Natural killer cell (primary cell): Measurements from ENCODE around the gene TWF1. TPM values are rescaled to one million over a fixed set of nuclear protein-coding genes. Genes with fewer than 3 reads are reported as not detected.

Source experiments
- ATAC-seq, 3 donors: fragments of 150-1000 bp in 2 of 3; fragments of 200-7000 bp in 1 of 3; cut with Tn5 transposase; 1 replicate in 1 of 3; 2 replicates in 2 of 3; pipeline ENCODE4 v1.10.0; 2021; ENCODE audit warnings: mild to moderate bottlenecking in 2 of 3, moderate library complexity in 2 of 3
- DNase-seq, 2 donors: peaks; one replicate each; pipeline versions ENCODE4 v3.0.0 to v3.0.0-alpha.2; 2013 to 2021; ENCODE audit warnings: mixed read lengths in 1 of 2
- H3K27ac ChIP-seq: one replicate; pipeline ENCODE4 v1.5.1; 2013; ENCODE audit warnings: mild to moderate bottlenecking, low read length
- H3K27me3 ChIP-seq: one replicate; pipeline ENCODE4 v1.6.1; 2013; ENCODE audit warnings: low read length; ENCODE audit not compliant: control insufficient read depth, insufficient read depth
- H3K36me3 ChIP-seq: one replicate; pipeline ENCODE4 v1.6.1; 2013; ENCODE audit warnings: low read length; ENCODE audit not compliant: control insufficient read depth, insufficient read depth
- H3K4me1 ChIP-seq: one replicate; pipeline ENCODE4 v1.6.1; 2013; ENCODE audit warnings: low read length; ENCODE audit not compliant: control insufficient read depth, insufficient read depth
- H3K4me3 ChIP-seq: one replicate; pipeline ENCODE4 v1.5.1; 2013; ENCODE audit warnings: low read length
- H3K9me3 ChIP-seq: one replicate; pipeline ENCODE4 v1.6.1; 2013; ENCODE audit warnings: low read length; ENCODE audit not compliant: control insufficient read depth, insufficient read depth
- H3K27ac Mint-ChIP-seq, 2 donors: one replicate each; pipeline ENCODE4 v1.8.0; 2022; ENCODE audit warnings: mild to moderate bottlenecking in 2 of 2, mixed read lengths in 2 of 2, moderate library complexity in 1 of 2
- H3K27me3 Mint-ChIP-seq, 2 donors: one replicate each; pipeline ENCODE4 v1.8.0; 2022; ENCODE audit warnings: low read depth in 2 of 2, mixed read lengths in 2 of 2
- H3K36me3 Mint-ChIP-seq: one replicate; pipeline ENCODE4 v1.8.0; 2022; ENCODE audit warnings: mixed read lengths
- H3K4me1 Mint-ChIP-seq, 2 donors: one replicate each; pipeline ENCODE4 v1.8.0; 2022; ENCODE audit warnings: mixed read lengths in 2 of 2
- H3K4me3 Mint-ChIP-seq: one replicate; pipeline ENCODE4 v1.8.0; 2022; ENCODE audit warnings: mild to moderate bottlenecking, moderate library complexity, mixed read lengths
- H3K9me3 Mint-ChIP-seq, 2 donors: one replicate each; pipeline ENCODE4 v1.8.0; 2022; ENCODE audit warnings: mixed read lengths in 2 of 2
- WGBS: methylation state at CpG from one replicate; pipeline ENCODE4 v1.1.7; 2013; ENCODE audit warnings: missing lambda C conversion rate; ENCODE audit not compliant: insufficient coverage; 5-methylcytosine and 5-hydroxymethylcytosine counted together
- intact Hi-C: fragments of 100-400 bp; cut with micrococcal nuclease; formaldehyde crosslinking; loops from one replicate; pipeline ENCODE4 v1.14.2; 2022
- total RNA-seq, 4 donors: library from RNA; stranded (reverse); fragments of 120-200 nt in 1 of 4; gene quantifications; one replicate each; pipeline versions ENCODE4 v1.2.3 to v1.2.4, GENCODE V29; 2013 to 2022
- TF ChIP-seq, protein P1 (sequence below): fragments of 200-600 bp; IDR thresholded peaks from one replicate; pipeline ENCODE4 v1.8.0; 2022; ENCODE audit warnings: antibody characterized with exemption

TWF1 gene
- total RNA-seq, 3 donors from 2014 or later (not counting 1 experiment from before 2014, with no cell fraction given), result 68.0 to 75.5 (median 68.1) TPM

DNA sequence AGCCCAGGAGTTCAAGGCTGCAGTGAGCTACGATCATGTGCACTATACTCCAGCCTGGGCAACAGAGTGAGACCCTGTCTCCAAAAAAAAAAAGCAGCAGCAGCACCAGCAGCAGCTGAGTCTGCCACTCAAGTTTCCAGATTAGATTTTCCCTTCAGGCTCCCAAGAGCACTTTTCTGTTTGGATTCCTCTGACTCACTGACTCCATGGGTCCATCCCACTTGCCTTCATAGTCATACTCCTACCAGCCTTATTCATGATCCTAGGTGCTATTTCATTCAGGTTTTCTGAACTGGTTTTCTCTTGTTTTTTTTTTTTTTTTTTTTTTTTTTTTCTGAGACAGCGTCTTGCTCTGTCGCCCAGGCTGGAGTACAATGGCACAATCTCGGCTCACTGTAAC, 6.8 kb upstream of the TWF1 start:
- Mint-ChIP-seq H3K9me3 (no peaks in the 10 kb centered on the region), H3K27me3 (peaks cover 15 to 32% of the 10 kb centered on the region in 2 donors), H3K4me3 (no peak overlapping the region), H3K36me3 (no peaks in the 10 kb centered on the region), H3K27ac (no peak overlapping the region), H3K4me1 (no peaks in the 10 kb centered on the region)
- intact Hi-C loops, result no loop called here
- H3K9me3 ChIP-seq, result no peaks in the 10 kb centered on the region
- H3K27me3 ChIP-seq, result peaks cover 2% of the 10 kb centered on the region
- DNase-seq (no peak), ATAC-seq (no peak)
- H3K27ac ChIP-seq, result no peak overlapping the region
- H3K4me3 ChIP-seq, result no peak overlapping the region
- TF ChIP-seq, protein P1, sequence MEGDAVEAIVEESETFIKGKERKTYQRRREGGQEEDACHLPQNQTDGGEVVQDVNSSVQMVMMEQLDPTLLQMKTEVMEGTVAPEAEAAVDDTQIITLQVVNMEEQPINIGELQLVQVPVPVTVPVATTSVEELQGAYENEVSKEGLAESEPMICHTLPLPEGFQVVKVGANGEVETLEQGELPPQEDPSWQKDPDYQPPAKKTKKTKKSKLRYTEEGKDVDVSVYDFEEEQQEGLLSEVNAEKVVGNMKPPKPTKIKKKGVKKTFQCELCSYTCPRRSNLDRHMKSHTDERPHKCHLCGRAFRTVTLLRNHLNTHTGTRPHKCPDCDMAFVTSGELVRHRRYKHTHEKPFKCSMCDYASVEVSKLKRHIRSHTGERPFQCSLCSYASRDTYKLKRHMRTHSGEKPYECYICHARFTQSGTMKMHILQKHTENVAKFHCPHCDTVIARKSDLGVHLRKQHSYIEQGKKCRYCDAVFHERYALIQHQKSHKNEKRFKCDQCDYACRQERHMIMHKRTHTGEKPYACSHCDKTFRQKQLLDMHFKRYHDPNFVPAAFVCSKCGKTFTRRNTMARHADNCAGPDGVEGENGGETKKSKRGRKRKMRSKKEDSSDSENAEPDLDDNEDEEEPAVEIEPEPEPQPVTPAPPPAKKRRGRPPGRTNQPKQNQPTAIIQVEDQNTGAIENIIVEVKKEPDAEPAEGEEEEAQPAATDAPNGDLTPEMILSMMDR, result no peak
- 89% methylated on average over 4 of the region's 4 CpGs for WGBS
- H3K4me1 ChIP-seq, result no peaks in the 10 kb centered on the region
- no peaks in the 10 kb centered on the region for H3K36me3 ChIP-seq

DNA sequence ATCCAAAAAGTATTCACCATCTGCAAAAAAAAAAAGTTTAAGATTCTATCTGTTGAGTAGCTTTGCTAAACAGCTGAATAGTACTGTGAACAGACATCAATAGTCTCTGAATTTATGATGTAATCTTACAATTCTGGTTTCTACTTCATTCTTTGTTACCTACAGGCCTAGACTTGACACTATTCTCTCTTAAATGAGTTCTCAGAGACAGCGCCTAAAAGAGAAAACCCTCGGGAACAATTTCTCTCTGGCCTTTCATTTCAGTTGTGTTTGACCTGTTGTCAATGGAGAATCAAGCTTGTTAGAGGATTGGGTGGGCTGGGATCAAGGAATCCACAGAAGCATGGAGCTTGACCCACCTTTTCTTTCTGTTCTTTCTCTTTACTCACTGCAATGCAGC, 5.9 kb upstream of the TWF1 start:
- H3K9me3 Mint-ChIP-seq, result no peaks in the 10 kb centered on the region
- no peaks in the 10 kb centered on the region for H3K9me3 ChIP-seq
- 90% methylated on average over 2 of the region's 2 CpGs for WGBS
- DNase-seq (no peak), ATAC-seq (no peak)
- peaks cover 1 to 3% of the 10 kb centered on the region in 2 donors for H3K4me1 Mint-ChIP-seq
- peaks cover 15 to 32% of the 10 kb centered on the region in 2 donors for H3K27me3 Mint-ChIP-seq
- H3K36me3 Mint-ChIP-seq, result no peaks in the 10 kb centered on the region
- no peaks in the 10 kb centered on the region for H3K4me1 ChIP-seq
- H3K4me3 ChIP-seq, result no peak overlapping the region
- H3K36me3 ChIP-seq, result no peaks in the 10 kb centered on the region
- H3K27ac ChIP-seq, result no peak overlapping the region
- H3K27ac Mint-ChIP-seq, result no peak overlapping the region
- intact Hi-C loops, result no loop called here
- H3K27me3 ChIP-seq, result peaks cover 2% of the 10 kb centered on the region
- TF ChIP-seq, protein P1, result no peak
- no peak overlapping the region for H3K4me3 Mint-ChIP-seq

DNA sequence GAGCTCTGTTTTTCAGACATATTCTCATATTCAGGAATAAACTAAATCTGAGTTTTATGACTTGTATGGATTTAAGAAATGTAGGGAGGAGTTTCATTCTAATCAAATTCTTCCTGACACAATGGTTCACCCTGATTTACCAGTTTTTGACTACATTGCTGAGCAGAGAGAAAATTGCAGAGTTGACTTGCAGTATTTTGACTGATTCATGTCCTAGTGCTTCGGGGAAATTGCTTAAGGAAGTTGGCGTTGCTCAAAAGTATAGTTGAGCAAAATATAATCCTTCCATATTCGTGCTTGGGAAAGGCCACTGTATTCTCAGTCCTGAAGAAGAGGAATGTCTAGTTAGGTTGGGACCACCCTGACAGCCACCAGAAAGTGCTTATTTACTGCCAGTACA, 1.3 kb upstream of the TWF1 start:
- DNase-seq (no peak), ATAC-seq (no peak)
- H3K4me3 Mint-ChIP-seq, result peak overlapping the region; percentile 100
- Histone ChIP-seq H3K36me3 (peaks cover 13% of the 10 kb centered on the region), H3K9me3 (no peaks in the 10 kb centered on the region), H3K4me3 (no peak overlapping the region), H3K4me1 (no peaks in the 10 kb centered on the region), H3K27me3 (no peaks in the 10 kb centered on the region), H3K27ac (peak overlapping the region; percentile 97)
- intact Hi-C loops, result loop anchor here (2.0 to 5.0 kb wide), 2 partner anchors 29 to 75 kb away; partner anchors contain the start of gene TMEM117
- WGBS, result 98% methylated on average over 3 of the region's 3 CpGs
- H3K27ac Mint-ChIP-seq, result peak overlapping the region; percentile 95 to 98
- peaks cover 7% of the 10 kb centered on the region for H3K36me3 Mint-ChIP-seq
- TF ChIP-seq, protein P1, result no peak
- H3K9me3 Mint-ChIP-seq, result no peaks in the 10 kb centered on the region
- peaks cover 28 to 29% of the 10 kb centered on the region in 2 donors for H3K4me1 Mint-ChIP-seq
- H3K27me3 Mint-ChIP-seq, result peaks cover 11 to 15% of the 10 kb centered on the region in 2 donors

DNA sequence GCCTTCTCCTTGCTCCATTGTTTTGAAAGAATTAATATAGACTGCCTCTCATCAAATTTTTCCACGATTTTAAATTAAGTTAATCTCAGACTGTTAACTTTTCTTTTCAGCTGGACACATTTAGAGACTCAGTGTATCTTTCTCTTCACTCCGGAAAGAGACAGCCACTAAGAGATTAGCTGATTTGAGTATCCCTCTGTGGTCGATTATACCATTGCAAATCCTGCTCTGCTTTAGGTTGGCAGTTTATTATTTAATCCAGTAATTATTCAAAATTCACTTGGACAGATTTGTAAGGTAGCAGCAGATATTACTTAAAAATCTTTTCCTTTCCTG, 588 bp upstream of the TWF1 start:
- peaks cover 28 to 29% of the 10 kb centered on the region in 2 donors for H3K4me1 Mint-ChIP-seq
- peaks cover 6 to 15% of the 10 kb centered on the region in 2 donors for H3K27me3 Mint-ChIP-seq
- no peaks in the 10 kb centered on the region for H3K9me3 Mint-ChIP-seq
- Histone ChIP-seq H3K9me3 (no peaks in the 10 kb centered on the region), H3K4me1 (no peaks in the 10 kb centered on the region), H3K27me3 (no peaks in the 10 kb centered on the region), H3K4me3 (peak overlapping the region; percentile 93), H3K27ac (peak overlapping the region; percentile 97), H3K36me3 (peaks cover 13% of the 10 kb centered on the region)
- H3K4me3 Mint-ChIP-seq, result peak overlapping the region; percentile 100
- intact Hi-C loops, result loop anchor here (1.0 to 5.0 kb wide), 3 partner anchors 30 to 76 kb away; partner anchors contain the start of genes IRAK4, PUS7L and TMEM117
- ATAC-seq, result no peak
- 0% methylated on average over 1 of the region's 3 CpGs for WGBS
- peak overlapping the region; percentile 95 to 98 for H3K27ac Mint-ChIP-seq
- no peak for DNase-seq
- TF ChIP-seq, protein P1, result no peak
- H3K36me3 Mint-ChIP-seq, result peaks cover 7% of the 10 kb centered on the region
